HEK293 (cell line): ENCODE data around the gene GNLY.
"Not testable (repeated sequence)": the region's sequence is repeated elsewhere in the genome, so short reads cannot be mapped to it uniquely, and the experiment has no call there.

Experiments used
- CTCF ChIP-seq: fragments of 450-650 bp; formaldehyde crosslinking; IDR thresholded peaks from 2 replicates; pipeline ENCODE4 v1.5.1; 2016; ENCODE audit warnings: missing biosample characterization, missing genetic modification characterization
- ZBTB7A ChIP-seq: fragments of 450-650 bp; formaldehyde crosslinking; IDR thresholded peaks from 2 replicates; pipeline ENCODE4 v1.5.1; 2016; ENCODE audit warnings: low read depth, missing biosample characterization, missing genetic modification characterization
- ZNF280C ChIP-seq: fragments of 450-650 bp; formaldehyde crosslinking; IDR thresholded peaks from 2 replicates; pipeline ENCODE4 v1.5.1; 2016; ENCODE audit warnings: missing biosample characterization, missing genetic modification characterization
- ZNF335 ChIP-seq: fragments of 450-650 bp; formaldehyde crosslinking; conservative IDR thresholded peaks from 2 replicates; pipeline ENCODE4 v1.5.1; 2016; ENCODE audit warnings: missing biosample characterization, missing genetic modification characterization

GRCh38 chr2:85670416-85670815, 23.7 kb upstream of the GNLY start:
- not testable (repeated sequence) for TF ChIP-seq ZNF335 (tag by site-specific recombination); ZBTB7A (tag by site-specific recombination); CTCF; ZNF280C
